ENCODE results near the gene TRPM2. TPM values are rescaled to one million over a fixed set of nuclear protein-coding genes. Genes with fewer than 3 reads are reported as not detected.
A peak's percentile ranks its signal among the peaks of the same experiment; 100 is the strongest.

The TRPM2 gene
- total and polyA plus RNA-seq, 2 of the 8 experiments (the other 6 are each of a cell fraction or from before 2014, with no cell fraction given), result 0.27 to 0.28 TPM

DNA sequence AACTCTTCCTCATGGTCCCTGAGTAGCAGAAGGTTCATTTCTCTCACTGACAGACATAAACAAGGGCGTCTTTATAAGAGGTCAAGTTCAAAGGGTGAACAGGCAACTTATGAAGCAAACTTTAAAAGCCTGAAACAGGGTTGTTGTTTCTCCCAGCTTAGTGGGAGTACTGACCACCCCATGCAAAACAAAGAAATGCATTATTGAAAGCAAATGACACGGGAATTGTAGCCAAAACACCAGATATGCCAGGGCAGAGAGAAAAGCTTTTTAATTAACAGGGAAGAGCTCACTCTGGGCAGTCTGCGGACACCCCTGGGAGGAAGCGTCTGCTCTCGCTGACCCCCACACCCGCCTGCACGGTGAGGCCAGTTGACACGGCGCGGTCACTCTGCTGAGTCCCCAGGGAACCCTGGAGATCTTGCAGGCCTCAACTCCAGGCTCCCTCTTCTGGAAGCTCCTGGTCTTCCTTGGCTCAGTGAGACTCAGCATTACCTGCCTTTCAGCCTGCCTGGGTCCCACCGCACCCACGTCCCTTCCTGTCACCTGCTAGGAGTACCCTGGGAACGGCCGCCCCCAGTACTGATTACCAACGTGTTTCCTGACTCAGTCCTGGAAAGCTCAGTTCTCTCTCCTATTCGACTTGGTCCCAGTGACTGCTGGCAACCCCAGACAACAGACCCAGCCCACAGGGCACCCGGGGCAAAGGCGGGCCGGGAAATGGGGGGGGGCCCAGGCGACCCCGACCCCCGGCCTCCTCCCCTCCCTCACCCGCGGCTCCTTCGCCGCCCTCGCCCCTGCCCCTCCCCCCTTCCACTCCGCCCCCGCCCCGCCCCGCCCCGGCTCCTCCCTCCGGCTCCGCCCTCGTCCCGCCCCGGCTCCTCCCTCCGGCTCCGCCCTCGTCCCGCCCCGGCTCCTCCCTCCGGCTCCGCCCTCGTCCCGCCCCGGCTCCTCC lies 15.2 kb upstream of the TRPM2 start (continued):
- TF ChIP-seq, protein P1, sequence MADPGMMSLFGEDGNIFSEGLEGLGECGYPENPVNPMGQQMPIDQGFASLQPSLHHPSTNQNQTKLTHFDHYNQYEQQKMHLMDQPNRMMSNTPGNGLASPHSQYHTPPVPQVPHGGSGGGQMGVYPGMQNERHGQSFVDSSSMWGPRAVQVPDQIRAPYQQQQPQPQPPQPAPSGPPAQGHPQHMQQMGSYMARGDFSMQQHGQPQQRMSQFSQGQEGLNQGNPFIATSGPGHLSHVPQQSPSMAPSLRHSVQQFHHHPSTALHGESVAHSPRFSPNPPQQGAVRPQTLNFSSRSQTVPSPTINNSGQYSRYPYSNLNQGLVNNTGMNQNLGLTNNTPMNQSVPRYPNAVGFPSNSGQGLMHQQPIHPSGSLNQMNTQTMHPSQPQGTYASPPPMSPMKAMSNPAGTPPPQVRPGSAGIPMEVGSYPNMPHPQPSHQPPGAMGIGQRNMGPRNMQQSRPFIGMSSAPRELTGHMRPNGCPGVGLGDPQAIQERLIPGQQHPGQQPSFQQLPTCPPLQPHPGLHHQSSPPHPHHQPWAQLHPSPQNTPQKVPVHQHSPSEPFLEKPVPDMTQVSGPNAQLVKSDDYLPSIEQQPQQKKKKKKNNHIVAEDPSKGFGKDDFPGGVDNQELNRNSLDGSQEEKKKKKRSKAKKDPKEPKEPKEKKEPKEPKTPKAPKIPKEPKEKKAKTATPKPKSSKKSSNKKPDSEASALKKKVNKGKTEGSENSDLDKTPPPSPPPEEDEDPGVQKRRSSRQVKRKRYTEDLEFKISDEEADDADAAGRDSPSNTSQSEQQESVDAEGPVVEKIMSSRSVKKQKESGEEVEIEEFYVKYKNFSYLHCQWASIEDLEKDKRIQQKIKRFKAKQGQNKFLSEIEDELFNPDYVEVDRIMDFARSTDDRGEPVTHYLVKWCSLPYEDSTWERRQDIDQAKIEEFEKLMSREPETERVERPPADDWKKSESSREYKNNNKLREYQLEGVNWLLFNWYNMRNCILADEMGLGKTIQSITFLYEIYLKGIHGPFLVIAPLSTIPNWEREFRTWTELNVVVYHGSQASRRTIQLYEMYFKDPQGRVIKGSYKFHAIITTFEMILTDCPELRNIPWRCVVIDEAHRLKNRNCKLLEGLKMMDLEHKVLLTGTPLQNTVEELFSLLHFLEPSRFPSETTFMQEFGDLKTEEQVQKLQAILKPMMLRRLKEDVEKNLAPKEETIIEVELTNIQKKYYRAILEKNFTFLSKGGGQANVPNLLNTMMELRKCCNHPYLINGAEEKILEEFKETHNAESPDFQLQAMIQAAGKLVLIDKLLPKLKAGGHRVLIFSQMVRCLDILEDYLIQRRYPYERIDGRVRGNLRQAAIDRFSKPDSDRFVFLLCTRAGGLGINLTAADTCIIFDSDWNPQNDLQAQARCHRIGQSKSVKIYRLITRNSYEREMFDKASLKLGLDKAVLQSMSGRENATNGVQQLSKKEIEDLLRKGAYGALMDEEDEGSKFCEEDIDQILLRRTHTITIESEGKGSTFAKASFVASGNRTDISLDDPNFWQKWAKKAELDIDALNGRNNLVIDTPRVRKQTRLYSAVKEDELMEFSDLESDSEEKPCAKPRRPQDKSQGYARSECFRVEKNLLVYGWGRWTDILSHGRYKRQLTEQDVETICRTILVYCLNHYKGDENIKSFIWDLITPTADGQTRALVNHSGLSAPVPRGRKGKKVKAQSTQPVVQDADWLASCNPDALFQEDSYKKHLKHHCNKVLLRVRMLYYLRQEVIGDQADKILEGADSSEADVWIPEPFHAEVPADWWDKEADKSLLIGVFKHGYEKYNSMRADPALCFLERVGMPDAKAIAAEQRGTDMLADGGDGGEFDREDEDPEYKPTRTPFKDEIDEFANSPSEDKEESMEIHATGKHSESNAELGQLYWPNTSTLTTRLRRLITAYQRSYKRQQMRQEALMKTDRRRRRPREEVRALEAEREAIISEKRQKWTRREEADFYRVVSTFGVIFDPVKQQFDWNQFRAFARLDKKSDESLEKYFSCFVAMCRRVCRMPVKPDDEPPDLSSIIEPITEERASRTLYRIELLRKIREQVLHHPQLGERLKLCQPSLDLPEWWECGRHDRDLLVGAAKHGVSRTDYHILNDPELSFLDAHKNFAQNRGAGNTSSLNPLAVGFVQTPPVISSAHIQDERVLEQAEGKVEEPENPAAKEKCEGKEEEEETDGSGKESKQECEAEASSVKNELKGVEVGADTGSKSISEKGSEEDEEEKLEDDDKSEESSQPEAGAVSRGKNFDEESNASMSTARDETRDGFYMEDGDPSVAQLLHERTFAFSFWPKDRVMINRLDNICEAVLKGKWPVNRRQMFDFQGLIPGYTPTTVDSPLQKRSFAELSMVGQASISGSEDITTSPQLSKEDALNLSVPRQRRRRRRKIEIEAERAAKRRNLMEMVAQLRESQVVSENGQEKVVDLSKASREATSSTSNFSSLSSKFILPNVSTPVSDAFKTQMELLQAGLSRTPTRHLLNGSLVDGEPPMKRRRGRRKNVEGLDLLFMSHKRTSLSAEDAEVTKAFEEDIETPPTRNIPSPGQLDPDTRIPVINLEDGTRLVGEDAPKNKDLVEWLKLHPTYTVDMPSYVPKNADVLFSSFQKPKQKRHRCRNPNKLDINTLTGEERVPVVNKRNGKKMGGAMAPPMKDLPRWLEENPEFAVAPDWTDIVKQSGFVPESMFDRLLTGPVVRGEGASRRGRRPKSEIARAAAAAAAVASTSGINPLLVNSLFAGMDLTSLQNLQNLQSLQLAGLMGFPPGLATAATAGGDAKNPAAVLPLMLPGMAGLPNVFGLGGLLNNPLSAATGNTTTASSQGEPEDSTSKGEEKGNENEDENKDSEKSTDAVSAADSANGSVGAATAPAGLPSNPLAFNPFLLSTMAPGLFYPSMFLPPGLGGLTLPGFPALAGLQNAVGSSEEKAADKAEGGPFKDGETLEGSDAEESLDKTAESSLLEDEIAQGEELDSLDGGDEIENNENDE (IDR thresholded peaks at IDR 0.05; ENCODE audit: insufficient replicate concordance, low read length), result no peak
- TF ChIP-seq CHD2 (IDR thresholded peaks at IDR 0.05; ENCODE audit: low read length), result no peak
- no peak for TF ChIP-seq EZH2 (IDR thresholded peaks at IDR 0.05; ENCODE audit: low read depth, low read length, severe bottlenecking)
- no peak for TF ChIP-seq CEBPB (IDR thresholded peaks at IDR 0.05; ENCODE audit: low read depth, low read length)
- no peak for TF ChIP-seq TEAD4 (IDR thresholded peaks at IDR 0.05; ENCODE audit: low read depth, low read length)
- no peak for TF ChIP-seq POU5F1 (IDR thresholded peaks at IDR 0.05; ENCODE audit: low read depth, low read length)
- no peak for TF ChIP-seq RNF2 (IDR thresholded peaks at IDR 0.05; ENCODE audit: borderline replicate concordance, low read depth, low read length, missing control alignments, poor library complexity, severe bottlenecking)
- TF ChIP-seq RAD21 (IDR thresholded peaks at IDR 0.05 in 1 of 2, conservative IDR thresholded peaks at IDR 0.05 in 1 of 2; ENCODE audit: low read depth in 2 of 2, low read length in 2 of 2), result peak; percentile 42 to 52
- TF ChIP-seq BRCA1 (IDR thresholded peaks at IDR 0.05; ENCODE audit: low read depth, low read length), result no peak

Data from H1 (cell line).